ENCODE measurements around the gene CLDND1.
A peak's percentile ranks its signal among the peaks of the same experiment; 100 is the strongest.

CLDND1 gene

DNA sequence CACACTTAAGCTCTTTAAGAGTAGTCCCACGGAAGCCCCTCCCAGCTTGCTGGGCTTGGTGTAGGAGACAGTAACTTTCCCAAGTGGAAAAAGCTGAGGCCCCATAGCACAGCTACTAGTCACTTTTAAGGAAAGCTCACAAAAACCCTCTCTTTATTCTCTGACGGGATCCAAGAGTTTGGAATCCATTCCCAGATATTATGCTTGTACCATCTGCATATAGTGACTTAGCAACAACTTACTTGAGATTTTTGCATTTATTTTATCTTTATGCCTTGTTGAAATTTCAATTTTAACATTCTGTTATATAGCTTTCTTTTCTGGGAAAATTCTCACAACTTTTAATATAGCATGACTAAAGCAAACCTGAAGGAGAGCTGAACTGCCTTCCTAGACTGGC is 28.5 kb upstream of the CLDND1 start:
- DNase-seq, result no peak

GRCh38 chr3:98550833-98551232 is 28.1 kb upstream of the CLDND1 start:
- no peak for DNase-seq

DNA sequence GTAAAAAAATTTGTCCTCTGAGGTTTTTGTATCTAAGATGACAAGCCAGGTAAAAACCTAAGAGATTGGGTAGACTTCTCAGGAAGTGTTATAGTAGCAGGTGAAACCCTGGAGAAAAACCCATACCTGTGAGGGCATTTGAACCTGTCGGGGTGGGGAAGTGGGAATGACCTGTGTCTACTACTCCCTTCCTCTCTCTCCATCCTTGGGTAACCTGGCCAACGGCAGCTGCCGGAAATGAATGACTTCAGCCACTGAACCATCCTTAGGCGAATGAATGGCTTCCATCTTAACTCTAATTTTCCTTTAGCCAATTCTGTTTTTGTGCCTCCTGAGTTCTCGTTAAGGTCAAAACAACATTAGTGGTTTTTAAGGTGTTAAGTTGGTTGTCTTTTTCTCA is 25.8 kb upstream of the CLDND1 start:
- DNase-seq, result no peak

- DNase-seq, result no peak
Observed at GRCh38 chr3:98545940-98546339, 23.2 kb upstream of the CLDND1 start.

DNA sequence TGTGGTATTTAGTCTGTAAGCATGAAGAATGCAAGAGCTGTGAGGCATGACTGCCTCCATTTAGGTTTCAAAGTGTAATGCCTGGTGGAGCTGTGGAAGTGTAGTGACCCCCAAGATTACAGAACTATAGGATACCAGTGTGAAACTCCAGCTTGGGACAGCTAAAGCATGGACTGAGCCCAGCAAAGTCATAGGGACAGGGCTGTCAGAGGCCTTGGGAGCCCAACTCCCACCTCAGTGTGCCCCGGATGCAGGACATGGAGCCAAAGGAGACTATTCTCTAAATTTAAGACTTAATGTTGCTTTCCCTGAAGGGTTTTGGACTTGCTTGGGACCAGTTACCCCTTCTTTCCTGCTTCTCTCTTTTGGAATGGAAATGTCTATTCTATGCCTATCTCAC is 19.9 kb upstream of the CLDND1 start:
- DNase-seq, result no peak

DNA sequence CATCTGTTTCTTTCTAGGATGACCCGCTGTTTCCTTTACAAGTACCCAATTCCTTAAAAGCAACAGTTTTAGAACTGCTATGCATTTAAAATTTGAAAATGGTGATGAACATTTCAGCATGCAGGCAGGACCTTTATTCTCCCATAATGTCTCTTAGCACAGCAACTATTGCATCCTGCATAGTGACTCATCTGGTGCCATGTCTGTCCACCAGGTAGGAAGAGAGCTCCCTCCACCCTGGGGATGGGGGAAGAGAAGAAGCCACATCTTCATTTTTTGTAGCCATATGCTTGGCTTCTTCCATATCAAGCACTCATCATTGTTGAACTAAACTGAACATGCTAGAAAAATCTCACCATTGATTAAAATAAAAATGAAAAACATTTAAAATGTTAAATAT is 19.0 kb upstream of the CLDND1 start:
- DNase-seq, result no peak

DNA sequence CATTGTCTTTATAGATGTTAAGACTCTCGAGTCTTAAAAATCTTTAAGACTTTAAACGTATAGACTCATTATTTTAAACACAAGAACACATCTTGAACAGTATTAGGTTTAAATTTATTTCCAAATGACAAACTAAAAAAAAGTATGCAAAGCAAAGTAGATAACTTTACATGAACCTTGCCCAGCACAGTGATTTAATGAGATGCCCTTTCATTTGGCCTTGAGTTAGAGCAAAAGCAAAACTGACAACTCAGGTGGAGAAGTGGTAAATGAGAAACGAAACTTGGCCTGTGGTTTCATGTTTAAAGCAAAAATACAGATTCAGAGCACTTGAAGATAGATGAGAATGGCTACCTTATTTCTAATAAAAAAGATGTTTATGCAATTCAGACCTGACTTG is 17.6 kb upstream of the CLDND1 start:
- no peak for DNase-seq

- DNase-seq, result no peak
Observed at GRCh38 chr3:98536456-98537017, 13.8 kb upstream of the CLDND1 start.

GRCh38 chr3:98534734-98535133 is 12.0 kb upstream of the CLDND1 start:
- DNase-seq, result no peak

- DNase-seq, result no peak
Observed at GRCh38 chr3:98534168-98534567, 11.5 kb upstream of the CLDND1 start.

DNA sequence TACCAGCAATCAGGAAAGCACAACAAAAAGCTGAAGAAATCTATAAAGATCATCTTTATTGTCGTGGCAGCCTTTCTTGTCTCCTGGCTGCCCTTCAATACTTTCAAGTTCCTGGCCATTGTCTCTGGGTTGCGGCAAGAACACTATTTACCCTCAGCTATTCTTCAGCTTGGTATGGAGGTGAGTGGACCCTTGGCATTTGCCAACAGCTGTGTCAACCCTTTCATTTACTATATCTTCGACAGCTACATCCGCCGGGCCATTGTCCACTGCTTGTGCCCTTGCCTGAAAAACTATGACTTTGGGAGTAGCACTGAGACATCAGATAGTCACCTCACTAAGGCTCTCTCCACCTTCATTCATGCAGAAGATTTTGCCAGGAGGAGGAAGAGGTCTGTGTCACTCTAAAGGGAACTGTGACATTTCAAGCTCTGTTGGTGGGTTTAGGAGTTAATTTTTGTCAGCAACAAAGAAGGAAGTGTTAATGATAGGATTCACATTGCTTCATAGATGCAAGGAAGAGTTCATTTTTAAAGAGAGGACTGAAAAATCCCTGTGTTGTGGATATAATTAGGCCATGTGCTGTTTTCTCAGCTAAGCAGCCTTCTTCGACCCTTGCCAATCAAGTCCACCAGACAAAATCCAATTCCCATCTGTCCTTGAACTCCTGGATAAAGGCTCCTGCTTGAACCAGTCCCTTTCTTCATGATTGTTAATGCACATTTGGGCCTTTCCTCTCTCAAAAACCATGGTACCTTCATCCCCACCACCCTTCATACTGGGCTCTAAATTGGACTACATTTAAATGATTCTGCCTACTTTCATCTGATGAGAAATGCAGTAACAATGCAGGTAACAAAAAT is 10.2 kb upstream of the CLDND1 start:
- no peak for DNase-seq

DNA sequence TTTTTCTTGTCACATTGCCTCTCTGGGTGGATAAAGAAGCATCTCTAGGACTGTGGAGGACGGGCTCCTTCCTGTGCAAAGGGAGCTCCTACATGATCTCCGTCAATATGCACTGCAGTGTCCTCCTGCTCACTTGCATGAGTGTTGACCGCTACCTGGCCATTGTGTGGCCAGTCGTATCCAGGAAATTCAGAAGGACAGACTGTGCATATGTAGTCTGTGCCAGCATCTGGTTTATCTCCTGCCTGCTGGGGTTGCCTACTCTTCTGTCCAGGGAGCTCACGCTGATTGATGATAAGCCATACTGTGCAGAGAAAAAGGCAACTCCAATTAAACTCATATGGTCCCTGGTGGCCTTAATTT is 9.6 kb upstream of the CLDND1 start:
- DNase-seq, result no peak

GRCh38 chr3:98531622-98532274 is 9.0 kb upstream of the CLDND1 start, which contains the start of gene GPR15:
Gene GPR15, plus strand, starts transcription at chr3:98531978. Its CDS starts 56 bp downstream, at chr3:98532034.
- no peak for DNase-seq

- no peak for DNase-seq
Observed at GRCh38 chr3:98530676-98531075, 8.0 kb upstream of the CLDND1 start.

DNA sequence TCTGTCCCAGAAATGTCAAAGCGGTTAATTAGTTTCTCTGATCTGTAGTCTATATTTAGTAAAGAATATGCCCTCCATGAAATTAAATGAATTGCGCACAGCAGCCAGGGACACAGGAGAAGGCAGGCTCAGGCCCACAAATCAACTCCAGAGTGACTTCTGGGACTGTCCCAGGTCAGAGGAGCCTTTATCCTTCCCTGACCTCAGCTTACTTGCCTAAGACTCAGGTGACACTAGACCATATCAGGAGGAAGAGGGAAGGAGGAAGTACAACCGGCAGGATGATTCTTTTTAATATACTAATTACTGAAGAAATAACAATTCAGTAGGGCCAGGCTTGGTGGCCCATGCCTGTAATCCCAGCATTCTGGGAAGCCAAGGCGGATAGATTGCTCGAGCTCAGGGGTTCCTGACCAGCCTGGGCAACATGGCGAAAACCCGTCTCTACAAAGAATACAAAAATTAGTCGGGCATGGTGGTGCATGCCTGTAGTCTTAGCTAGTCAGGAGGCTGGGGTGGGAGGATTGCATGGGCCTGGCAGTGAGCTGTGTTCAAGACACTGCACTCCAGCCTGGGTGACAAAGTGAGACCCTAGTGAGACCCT is 7.3 kb upstream of the CLDND1 start:
- no peak for DNase-seq

DNA sequence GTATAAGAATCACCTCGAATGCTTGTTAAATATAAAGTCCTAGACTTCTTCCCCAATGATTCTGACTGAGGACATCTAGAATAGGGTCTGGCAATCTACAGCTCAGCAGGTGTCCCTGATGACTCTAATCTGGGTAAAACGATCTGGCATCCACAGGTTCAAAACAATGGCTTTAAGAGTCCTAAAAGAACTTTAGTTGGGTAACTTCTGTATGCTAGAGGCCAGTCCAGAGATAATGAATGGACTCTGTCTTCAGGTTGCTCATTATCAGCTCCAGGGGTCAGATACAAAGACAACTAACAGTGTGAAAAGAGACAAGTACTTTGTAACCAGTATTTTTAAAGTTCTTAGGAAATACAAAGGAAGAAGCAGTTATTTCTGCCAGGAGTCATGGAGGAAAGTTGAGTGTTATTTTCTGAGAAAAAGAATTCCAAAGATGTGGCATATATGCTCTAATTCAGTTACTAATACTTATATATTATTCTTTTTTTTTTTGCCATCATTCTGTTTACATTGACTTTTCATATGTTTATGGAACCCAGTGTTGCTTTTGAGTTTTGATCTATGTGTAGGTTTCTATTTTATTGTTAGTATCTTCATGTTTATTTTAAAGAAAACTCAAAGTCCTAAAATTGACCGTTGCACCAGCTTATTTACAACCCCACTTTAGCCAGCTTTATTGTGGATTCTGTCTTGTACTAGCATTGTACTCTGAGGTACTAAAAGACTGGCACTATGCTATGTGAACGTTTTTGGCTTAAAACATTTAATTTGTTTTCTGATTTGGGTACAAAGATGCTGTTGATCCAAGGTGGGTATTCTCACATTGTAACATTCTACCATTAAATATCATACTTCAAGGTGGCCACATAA is 6.0 kb upstream of the CLDND1 start:
- no peak for DNase-seq

DNA sequence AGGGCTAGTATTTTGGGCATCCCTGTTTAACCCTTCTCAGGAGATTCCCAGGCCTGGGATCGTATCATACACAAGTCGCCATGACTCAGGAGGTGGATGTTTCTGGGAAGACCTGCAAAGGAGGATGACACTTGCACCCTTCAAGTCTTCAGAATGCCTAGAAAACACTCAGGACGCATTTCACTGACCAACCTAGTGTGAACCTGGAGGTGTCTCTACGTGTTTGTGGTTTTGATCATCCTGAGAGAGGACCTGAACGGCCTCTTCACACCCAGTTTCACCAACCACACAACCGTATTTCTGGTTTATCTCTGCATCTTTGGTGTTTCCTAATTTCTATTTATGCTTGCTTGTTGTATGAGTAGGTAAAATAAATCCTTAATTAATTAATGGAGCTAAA is 2.8 kb upstream of the CLDND1 start:
- no peak for DNase-seq

DNA sequence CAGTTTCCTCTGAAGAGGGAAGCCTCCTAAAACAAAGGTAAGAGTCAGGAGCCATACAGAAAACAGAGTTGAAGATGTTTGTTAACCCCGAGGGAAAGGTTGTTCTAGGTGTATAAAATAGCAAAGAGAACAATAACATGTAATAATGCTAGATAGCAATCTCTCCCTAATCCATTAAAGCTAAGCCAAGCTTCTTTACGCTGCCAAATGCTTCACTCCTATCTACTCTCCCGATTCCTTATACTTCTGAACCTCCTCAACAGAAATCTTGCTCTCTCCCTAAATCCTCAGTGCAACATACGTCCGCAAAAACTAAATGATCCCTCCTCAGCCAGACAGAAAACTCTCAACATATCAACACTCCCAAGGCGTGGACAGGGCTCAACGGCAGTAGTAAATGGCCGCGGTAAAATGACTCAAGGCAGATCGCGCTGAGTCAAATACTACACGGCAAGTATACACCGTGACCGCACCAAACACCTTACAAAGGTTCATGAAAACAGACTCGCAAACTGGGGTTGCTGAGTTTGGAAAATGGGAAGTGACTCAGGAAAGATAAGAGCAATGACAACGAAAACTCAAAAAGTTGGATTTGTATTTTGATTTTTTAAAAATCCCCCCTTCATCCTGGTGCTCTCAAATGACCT is 682 bp downstream of the CLDND1 start:
- DNase-seq, result peak; percentile 55

GRCh38 chr3:98519351-98519750 is 3.4 kb downstream of the CLDND1 start:
- DNase-seq, result no peak

- DNase-seq, result no peak
Observed at GRCh38 chr3:98518816-98519215, 3.9 kb downstream of the CLDND1 start.

DNA sequence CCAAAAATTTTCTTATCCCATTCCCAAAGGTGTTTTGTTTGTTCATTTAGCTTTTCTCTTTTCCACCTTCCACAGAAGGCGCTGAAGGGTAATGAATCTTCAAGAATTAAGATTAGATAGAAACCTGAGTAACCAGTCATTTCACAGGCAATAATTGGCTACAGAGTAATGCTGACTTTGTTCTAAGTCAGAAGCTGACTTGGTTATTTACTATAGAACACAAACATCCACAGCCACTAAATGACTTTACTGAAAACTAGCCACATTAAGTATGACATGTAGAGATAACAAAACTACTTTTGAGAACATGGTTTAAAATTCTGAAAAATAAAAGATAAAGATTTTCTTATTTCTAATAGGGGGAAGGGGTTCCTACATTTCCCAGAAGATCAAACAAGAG is 7.8 kb downstream of the CLDND1 start:
- no peak for DNase-seq

DNA sequence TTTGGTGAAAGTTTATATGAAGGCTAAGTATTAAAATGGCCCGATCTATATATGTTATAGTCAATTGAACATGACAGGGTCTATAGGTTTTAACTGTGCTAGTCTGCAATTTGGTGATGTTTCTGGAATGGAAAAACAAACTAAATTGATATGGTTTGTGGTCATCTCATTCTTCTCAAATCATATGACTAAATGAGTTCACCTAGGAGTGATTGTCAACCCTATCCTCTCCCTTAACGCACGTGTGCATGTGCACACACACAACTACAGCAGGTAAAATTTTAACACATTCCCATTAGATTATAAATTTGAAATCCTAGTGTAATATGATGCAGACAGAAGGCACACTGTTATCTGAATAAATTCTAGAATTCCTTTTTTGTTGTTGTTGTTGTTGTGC is 9.0 kb downstream of the CLDND1 start:
- no peak for DNase-seq
